Measurements from ENCODE around the gene ZNF598.
A peak's percentile ranks its signal among the peaks of the same experiment; 100 is the strongest.

The ZNF598 gene

GRCh38 chr16:2009791-2010510 is at the start of gene ZNF598:
Gene ZNF598, minus strand, starts transcription at chr16:2009821.
- DNase-seq (ENCODE audit: low read depth): peak; percentile 60

- no peak for DNase-seq (ENCODE audit: low read depth)
Observed at GRCh38 chr16:2058872-2059271, 49.3 kb upstream of the ZNF598 start.

DNA sequence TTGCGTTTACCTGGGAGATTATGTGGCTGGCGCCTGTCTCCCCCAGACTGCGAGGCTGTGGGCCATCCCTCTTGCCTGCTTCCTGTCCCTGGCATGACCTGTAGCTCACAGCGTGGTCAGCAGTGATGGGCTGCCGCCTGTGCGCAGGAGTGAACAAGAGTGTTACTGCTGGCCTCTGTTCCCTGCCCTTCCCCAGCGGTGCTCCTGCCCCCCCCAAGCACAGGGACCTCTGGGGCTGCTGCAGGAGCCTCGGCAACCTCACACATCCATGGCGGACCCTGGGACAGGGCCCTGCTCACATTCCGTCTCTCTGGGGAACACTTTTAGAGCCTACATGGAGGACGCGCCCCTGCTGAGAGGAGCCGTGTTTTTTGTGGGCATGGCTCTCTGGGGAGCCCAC is 48.8 kb upstream of the ZNF598 start:
- no peak for DNase-seq (ENCODE audit: low read depth)

- DNase-seq (ENCODE audit: low read depth): no peak
Observed at GRCh38 chr16:2057438-2057837, 47.8 kb upstream of the ZNF598 start.

GRCh38 chr16:2056681-2057407 is 47.2 kb upstream of the ZNF598 start:
- DNase-seq (ENCODE audit: low read depth): no peak

DNA sequence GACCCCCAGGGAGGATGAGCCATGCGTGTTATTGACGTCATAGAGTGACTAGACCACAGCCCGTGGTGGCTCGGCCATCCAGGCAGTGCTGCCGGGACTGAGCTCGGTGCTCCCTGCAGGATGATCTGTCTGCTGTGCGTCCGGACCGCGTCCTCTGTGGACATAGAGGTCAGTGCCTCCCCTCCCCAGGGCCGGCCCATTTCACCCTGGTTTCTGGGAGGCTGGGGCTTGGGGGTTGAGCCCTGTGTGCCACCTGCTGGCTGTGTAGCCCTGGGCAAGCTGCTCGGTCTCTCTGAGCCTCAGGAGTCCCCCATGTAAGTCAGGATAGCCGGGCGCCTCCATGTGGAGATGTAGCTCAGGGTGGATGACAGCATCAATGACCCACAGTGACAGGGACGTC is 46.5 kb upstream of the ZNF598 start:
- DNase-seq (ENCODE audit: low read depth): no peak

DNA sequence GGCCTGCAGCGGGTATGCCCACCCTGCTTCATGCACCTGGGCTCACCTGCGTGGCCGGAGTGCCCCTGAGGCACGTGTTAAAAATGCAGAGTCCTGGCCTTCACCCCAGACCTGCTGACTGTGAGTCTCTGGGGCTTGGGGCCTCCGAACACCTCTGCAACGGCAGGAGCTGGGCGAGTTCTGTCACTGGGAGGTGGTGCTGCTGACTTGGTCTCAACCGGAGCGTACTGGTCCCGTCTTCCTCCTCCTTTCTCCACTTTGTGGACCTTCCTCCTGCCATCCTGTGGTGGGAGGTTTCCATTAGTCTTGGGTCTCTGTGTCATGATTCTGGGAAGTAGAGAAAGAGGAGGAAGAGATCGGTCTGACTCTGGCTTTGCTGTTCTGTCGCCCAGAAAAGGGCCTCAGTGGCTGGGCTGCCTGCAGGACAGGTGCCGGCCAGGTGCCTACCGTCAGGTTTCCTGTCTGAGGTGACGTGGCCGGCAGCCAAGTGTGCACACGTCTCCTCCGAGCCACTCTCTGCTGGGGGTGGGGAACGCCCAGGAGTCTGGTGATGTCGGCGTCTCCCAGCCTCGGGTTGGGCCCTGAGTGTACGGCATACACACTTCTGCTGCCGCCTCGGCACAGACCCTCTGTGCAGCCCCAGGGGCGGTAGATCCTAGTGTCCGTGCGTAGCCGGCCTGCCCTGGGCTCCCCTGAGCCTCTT is 45.1 kb upstream of the ZNF598 start:
- no peak for DNase-seq (ENCODE audit: low read depth)

- DNase-seq (ENCODE audit: low read depth): no peak
Observed at GRCh38 chr16:2053897-2054296, 44.3 kb upstream of the ZNF598 start.

DNA sequence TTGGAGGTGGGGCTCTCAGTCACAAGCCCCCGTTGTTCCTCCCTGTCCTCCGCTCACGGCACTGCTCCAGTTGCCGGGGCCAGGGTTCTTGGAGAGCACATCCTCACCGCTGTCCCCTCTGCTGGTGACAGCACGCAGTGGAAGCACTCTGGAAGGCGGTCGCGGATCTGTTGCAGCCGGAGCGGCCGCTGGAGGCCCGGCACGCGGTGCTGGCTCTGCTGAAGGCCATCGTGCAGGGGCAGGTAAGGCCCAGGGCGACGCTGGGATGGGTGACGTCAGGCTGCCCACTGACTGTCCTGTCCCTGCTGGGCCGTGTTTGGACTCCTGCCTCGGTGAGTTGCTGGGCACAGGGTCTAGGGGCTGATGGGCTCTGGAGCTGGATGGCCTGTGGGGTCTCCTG is 43.6 kb upstream of the ZNF598 start:
- DNase-seq (ENCODE audit: low read depth): no peak

DNA sequence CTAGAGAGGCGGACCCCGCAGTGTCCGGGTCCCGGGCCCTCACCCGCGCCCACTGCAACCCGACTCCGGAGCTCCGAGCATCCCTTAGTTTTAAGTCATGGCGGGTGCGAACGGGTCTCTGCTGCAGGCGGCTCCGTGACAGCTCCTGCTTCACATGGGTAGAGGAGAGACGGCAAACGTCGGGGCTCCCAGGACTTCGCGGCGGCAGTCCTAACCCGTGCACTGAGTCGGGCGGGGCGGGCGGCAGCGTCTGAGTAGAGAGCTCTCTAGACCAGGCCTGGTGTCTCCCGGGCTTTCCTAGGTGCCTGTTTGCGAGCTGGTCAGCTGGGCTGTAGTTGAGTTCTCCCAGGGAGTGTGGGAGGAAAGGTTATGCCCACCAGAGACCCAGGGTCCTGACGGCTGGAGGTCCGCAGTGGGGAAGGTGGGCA is 38.5 kb upstream of the ZNF598 start:
- DNase-seq (ENCODE audit: low read depth): no peak

GRCh38 chr16:2047330-2048115 is 37.9 kb upstream of the ZNF598 start, which contains the start of the genes NTHL1 and TSC2:
Gene NTHL1, minus strand, starts transcription at chr16:2047834. Its CDS starts 11 bp downstream, at chr16:2047823.
Gene TSC2, plus strand, starts transcription at chr16:2047985. Its CDS starts 631 bp downstream, at chr16:2048616.
- DNase-seq (ENCODE audit: low read depth): peak; percentile 90

DNA sequence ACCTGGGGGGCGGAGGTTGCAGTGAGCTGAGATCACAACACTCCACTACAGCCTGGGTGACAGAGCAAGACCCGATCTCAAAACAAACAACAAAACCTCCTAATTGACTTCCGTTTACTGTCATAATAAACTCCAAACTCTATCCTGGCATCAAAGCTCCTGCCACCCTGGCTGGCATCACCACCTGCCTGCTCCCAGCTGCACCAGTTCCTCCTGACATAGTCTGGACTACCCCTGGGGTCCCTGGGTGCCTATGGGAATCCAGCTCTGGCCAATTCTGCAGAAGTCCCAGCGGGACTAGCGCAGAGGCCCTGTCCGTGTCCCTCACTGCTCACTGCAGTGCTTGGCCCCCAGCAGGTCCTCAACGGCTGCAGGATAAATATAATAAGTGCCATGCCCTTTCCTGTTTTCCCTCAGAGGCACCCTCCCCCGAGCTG is 37.3 kb upstream of the ZNF598 start:
- DNase-seq (ENCODE audit: low read depth): no peak

DNA sequence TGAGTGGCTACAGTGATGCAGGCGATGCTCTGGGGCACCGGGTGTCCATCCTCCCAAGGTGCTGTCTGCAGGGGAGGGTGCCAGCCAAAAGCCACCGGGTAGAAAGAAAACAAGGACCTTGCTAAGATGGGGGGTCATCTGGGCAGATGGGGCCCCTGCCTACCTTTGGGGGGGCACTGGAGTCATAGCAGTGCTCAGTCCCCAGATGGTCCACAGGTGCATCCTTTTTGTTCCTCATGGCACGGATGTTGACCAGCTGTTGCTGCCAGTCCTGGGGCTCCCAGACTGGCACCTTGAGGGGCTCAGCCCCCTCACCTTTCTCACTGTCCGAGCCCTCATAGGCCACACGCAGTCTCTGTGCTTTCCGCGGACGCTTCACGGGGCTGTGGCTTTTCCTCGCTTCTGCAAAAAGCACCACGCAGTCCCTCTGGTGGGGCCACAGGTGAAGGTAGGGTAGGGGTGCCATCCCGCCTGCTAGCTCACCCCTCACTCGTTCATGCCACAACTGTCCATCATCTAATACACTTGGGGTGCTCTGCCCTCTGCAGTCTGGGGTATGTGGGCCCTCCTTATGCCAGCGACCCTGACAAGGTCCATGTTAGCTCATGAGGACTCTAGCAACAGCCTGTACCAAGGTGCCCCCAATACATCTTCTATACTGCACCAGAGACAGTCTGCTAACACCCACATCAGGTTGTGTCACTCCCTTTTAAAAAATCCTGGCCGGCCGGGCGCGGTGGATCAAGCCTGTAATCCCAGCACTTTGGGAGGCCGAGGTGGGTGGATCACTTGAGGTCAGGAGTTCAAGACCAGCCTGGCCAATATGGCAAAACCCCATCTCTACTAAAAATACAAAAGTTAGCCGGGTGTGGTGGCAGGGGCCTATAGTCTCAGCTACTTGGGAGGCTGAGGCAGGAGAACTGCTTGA is 36.6 kb upstream of the ZNF598 start:
- no peak for DNase-seq (ENCODE audit: low read depth)

DNA sequence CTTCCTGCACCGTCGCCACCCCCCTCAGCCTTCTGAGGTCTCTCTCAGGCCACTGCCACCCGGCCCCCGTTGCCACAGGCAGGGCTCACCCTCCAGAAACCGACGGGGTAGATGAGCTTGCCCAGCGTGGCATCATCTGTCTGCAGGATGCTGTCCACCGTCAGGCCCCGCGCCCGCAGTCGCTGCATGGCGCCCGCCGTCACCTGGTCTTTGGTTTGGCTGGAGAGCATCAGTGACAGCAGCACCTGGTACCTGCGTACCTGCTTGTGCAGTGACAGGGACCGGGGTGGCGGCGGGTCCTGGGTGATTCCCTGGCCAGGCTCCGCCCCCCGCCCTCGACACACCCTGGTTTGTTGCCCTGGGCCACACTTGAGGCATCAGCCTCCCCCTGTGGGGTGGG is 34.9 kb upstream of the ZNF598 start:
- DNase-seq (ENCODE audit: low read depth): no peak

- DNase-seq (ENCODE audit: low read depth): no peak
Observed at GRCh38 chr16:2043667-2044451, 34.2 kb upstream of the ZNF598 start.

DNA sequence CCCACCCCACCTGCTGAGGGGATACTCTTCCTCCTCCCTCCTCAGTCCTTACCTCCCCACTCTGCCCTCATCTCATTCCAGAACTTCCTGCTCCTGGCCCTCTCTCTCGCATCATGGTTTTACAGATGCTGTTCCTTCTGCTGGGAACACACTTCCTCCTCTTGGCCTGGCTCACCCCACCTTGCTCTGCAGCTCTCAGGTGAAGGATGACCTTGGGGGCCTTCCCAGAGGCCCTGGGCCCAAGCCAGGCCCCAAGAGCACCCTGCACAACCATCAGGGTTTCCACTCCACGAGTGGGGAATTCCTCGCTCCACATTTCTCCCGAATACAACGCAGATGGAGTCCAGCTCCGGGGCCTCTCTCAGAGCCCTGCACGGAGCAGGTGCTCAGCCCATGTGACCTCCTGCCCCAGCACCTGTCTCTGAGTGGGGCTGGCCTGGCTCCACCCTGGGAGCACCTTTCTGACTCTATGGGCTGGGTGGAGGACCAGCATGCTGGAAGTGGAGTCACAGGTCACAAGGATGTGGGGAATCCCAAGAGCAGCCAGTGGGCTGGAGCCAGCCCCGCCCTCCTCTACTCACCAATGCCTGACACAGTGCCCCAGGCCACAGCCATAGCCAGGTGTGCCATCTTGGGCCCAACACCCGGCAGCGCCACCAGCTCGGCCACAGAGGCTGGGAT is 33.5 kb upstream of the ZNF598 start:
- DNase-seq (ENCODE audit: low read depth): no peak

- DNase-seq (ENCODE audit: low read depth): no peak
Observed at GRCh38 chr16:2042171-2042985, 32.8 kb upstream of the ZNF598 start.

DNA sequence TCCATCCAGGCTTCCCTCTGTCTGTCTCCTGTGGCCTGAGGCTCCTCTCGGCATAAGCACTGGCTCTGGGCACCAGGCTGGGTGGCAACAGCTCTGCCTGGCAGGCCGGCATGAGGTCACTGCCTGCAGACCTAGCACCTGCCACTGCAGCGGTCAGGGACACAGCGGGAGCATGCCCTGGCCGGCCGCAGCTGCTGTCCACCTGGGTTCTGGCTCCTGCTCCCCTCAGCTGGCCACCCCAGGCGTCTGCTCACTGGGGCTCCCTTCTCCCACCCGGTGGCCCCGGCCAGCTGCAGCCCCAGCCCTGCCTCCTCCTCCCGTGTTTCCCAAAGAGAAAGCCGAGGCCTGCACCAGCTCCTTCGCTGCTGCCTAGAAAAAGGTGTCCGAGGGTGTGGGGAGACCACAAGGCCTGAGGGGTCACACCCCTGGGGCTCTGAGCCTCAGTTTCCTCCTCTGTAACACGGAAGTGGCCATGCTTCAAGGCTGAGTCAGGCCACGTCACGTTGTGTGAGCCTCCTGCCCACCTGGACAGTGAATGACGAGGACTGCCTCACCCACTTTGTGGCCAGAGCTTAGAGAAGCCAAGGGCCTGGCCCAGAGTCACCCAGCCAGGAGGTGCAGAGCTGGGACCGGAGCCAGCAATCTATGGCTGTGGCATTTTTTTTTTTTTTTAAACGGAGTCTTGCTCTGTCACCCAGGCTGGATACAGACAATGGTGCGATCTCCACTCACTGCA is 31.3 kb upstream of the ZNF598 start:
- no peak for DNase-seq (ENCODE audit: low read depth)
